Nucleus accumbens (tissue), 56 donors: ENCODE data around the gene GANC.

ENCODE experiments used
- DNase-seq, 56 donors: peaks; one replicate each; lab custom pipeline; 2025; lab: John Stamatoyannopoulos, UW

The GANC gene

DNA sequence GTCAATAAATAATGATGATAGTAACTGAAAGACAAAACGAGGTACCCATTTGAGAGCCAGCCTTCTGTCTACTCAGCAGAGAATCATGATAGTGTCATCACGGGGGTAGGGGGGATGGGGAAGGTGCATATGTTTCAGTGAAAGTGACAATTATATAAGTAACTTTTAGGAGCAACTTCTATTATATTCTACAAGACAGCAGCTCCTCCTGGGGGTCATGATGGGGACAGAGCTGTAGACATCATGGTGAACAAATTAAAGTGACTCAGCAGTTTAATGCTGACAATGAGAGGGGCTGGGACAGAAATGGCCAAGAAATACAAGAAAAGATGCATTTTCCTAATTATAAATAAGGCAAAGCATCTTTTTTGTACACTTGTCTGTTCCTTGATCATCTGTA lies 98.1 kb downstream of the GANC start:
- no peak for DNase-seq

DNA sequence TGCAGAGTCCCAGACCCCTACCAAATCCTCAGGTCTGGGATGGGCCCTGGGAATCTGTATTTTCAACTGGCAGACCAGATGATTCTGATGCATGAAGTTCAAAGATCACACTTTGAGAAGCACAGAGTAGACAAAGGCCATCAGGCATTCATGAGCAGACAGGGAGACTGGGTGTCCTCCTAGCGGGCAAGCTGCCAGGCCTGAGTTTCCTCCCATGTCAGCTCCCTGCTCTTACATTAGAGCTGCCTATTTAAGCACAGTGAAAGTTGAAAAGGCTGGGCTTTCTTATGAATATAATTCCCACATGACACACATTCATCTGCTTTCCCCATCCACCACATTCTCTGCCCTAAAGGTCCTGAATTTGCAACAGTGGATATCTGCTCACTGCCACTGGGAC lies 100.3 kb downstream of the GANC start:
- peak in 4 of 56 donors; percentile 5 to 11 (median 7) for DNase-seq

GRCh38 chr15:42373936-42374335 lies 100.9 kb downstream of the GANC start:
- no peak for DNase-seq

GRCh38 chr15:42374810-42375209 lies 101.8 kb downstream of the GANC start:
- no peak for DNase-seq

GRCh38 chr15:42375252-42375651 lies 102.3 kb downstream of the GANC start:
- no peak for DNase-seq

DNA sequence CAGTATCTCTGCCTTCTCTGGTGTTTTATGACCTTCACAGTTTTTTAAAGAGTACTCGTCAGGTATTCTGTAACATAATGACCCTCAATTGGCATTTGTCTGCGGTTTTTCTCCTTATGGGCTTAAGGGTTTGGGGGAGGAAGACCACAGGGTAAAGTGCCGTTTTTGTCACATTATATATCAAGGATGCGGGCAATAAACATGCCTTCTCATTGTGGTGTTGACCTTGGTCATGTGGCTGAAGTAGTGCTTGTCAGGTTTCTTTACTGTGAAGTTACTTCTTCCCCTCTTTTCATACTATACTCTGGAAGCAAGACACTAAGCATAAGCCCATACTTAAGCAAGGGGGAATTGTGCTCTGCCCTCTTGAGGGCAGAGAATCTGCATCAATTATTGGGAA lies 102.9 kb downstream of the GANC start:
- no peak for DNase-seq

- DNase-seq: no peak
These were observed 105.0 kb downstream of the GANC start for GRCh38 chr15:42378011-42378410.

DNA sequence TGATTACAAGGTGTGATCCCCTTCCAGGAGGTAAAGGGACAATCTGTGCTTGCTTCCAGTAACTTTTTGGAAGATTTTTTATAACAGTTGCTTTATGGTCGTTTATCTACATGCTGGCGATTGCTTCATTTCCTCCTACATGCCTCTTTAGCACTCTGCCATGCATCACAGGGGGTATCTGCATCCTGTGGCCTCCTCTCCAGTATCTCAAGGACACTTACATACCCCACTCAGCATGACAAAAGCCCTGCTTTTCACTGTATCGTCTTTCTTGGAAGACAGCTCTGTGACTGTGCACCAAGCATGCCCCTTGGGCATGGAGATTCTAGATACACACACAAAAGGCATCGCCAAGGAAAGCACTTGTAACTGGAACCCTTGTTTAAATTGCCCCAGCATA lies 111.6 kb downstream of the GANC start:
- no peak for DNase-seq

- DNase-seq: peak in 2 of 56 donors; percentile 6 to 21
These were observed 112.4 kb downstream of the GANC start for GRCh38 chr15:42385206-42385979.

GRCh38 chr15:42385980-42386700 lies 113.1 kb downstream of the GANC start:
- no peak for DNase-seq

DNA sequence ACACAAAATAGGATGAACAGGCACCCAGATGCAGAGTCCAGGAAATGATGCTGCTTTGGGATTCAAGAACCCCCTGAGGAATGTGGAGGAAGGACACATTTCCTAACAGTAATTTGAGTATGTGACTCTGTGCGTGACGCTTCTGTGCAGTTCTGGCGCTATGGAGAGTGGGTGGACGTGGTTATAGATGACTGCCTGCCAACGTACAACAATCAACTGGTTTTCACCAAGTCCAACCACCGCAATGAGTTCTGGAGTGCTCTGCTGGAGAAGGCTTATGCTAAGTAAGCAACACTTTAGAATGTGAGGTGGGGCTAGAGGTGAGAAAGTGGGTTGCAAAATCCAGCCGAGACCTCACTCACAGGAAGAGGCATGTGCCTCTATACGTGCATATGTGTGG lies 114.6 kb downstream of the GANC start:
- DNase-seq: no peak

DNA sequence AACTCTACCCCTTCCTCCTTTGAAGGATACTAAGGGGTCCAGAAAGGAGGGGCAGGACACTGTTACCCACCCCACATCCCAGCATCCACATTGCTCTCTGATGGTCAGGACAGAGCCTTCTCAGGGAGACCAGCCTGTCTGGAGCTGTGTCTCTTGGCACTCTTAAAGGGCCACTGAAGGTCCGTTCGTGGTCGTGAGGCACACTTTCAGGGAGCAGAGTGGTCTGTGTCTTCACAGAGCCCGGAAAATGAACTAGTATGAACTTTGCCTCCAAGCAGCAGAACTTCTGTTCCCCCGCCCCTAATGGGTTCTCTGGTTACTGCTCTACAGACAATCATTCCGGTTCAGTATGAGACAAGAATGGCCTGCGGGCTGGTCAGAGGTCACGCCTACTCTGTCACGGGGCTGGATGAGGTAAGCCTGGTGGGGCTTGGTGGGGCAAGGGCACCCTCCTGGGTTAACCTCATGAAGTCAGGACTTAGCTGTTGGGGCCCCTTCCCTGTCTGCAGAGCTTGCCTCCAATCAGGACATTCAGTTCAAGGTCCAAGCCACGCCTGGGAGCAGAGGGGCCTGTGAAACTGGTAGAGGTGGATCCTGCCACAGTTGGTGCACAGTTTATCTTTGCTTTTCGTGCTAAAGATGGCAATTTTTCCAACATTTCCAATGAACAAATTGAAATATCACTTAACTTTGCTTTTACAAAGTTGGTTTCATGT lies 119.5 kb downstream of the GANC start:
- DNase-seq: no peak

DNA sequence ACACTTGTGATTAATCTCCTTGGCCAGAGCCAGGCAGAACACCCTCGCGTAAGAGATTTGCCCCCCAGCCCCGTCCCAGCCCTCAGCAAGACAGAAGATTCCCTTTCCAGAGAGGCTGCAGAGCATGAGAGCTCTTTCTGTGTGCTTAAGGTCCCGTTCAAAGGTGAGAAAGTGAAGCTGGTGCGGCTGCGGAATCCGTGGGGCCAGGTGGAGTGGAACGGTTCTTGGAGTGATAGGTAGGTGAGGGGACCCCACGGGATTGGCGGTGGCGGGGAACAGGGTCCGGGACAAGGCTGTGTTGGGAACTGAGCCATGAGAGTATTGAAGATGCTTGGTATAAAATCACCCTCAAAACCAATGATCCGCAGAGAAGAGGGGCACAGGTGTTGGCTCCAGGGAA lies 121.1 kb downstream of the GANC start:
- DNase-seq: no peak

DNA sequence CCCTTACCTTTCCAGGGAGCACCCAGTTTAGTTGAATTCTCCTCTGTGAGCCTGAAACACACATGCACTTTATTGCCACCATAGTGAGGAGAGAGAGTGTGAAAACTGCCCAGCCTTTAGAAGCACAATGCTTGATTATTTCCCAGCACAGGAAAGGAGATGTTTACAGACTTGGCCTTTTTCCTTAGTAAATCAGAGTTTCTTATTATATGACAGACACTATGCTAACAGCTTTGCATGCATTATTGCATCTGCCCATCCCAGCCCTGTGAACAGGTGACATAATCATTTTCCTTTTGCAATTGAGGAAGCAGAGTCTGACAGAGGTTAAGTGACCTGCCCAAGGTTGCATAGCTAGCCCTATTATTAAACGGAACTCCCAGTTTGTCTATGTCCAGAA lies 122.8 kb downstream of the GANC start:
- no peak for DNase-seq

DNA sequence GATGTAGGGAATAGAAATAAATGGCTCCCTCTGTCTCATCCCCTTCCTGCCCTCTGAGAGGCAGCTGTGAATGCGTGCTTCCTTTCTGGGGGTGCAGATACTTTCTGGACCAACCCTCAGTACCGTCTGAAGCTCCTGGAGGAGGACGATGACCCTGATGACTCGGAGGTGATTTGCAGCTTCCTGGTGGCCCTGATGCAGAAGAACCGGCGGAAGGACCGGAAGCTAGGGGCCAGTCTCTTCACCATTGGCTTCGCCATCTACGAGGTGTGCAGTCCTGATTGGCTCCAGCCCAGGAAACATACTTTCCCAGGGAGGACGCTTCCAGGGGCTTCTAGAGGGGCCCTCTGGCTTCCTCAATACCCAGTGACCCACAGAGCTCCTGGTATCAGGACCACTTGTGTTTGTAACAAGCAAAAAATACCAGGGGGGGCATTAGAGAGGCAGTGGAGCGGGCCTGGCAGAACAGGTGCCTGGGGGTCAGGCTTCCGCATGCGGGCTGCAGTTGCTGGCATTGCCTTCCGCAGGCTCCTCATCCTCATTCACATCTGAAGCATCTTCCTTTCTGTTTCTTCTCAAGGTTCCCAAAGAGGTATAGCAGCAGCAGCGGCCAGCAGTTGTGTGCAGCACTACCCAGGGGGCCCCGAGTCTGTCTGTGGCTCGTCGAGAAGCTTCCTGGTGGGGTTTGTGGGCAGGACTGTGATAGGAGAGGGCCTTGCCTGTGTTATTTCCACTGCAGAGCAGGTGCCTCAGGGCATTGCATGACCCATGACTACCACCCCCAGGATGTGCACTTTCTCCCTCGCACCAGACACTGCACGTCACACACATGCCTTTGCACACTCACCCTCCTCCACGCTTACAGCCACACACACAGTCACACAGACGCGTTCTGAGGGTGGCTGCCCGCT lies 128.8 kb downstream of the GANC start:
- no peak for DNase-seq

DNA sequence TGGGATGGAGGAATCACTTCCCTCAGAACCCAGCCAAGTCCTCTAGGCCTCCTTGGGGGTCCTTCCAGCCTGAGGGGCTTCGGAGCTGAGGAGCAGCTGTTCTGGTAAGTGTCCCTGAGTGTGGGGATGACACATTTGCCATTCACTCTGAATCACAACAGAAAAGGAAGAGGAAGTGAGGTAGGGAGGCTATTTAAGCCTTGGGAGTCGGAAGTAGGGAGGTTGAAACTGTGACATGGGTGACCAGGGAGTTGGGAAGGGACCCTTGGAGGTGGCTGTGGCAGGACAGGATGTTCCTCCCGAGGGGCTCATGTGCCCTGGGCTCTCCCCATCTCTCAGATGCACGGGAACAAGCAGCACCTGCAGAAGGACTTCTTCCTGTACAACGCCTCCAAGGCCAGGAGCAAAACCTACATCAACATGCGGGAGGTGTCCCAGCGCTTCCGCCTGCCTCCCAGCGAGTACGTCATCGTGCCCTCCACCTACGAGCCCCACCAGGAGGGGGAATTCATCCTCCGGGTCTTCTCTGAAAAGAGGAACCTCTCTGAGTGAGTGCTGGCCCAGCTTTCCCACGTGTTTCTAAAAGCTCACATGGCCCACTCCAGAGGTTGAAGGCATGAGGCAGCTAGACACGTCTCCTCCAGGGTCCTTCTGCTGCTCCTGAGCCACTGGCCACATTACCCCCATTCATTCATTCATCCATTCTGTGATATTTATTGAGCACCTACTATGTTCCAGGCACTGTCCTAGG lies 129.6 kb downstream of the GANC start:
- DNase-seq: no peak

DNA sequence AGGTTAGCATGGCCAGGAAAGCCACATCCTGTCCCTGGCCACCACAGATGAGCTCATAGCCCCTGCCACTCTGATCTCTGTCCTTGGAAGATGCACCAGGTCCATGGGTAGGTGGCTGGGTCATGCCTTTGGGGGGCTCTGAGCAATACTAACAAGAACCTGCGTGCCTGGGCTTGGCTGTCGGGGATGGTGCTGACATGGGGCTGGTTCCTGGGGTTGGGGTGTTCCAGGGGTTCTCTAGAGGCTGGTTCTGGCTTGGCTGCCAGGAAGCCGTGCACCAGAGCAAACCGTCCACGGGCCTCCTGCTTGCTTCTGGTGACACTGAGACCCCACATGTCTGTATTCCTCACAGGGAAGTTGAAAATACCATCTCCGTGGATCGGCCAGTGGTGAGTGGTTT lies 130.4 kb downstream of the GANC start:
- no peak for DNase-seq

- DNase-seq: peak in 54 of 56 donors; percentile 40 to 95 (median 85)
These were observed 131.6 kb downstream of the GANC start for GRCh38 chr15:42404461-42405235.
